ENCODE measurements around the gene PCSK5. TPM values are rescaled to one million over a fixed set of nuclear protein-coding genes. Genes with fewer than 3 reads are reported as not detected.

The PCSK5 gene
- total RNA-seq, 1 experiment from 2014 or later, result 6.9 TPM

DNA sequence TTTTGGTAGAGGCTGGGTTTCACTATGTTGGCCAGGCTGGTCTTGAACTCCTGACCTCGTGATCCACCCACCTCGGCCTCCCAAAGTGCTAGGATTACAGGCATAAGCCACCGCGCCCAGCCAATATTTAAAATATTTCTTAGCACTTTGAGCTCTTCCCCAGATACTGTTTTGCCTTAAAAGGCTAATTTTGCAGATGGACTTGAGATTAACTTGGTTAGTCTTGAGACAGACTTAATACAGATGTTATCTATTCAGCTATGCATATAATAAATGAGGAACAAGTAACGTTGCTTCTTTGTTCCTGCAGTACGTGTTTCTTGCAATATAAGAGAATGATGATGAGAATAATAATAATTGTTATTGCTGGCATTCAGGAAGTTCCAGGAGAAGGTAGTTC lies 56.3 kb downstream of the PCSK5 start (continued):
- TF ChIP-seq EZH2phosphoT487 (IDR thresholded peaks at IDR 0.05; ENCODE audit: borderline replicate concordance) (no peak), SP1 (IDR thresholded peaks at IDR 0.05; ENCODE audit: low read depth) (no peak)

DNA sequence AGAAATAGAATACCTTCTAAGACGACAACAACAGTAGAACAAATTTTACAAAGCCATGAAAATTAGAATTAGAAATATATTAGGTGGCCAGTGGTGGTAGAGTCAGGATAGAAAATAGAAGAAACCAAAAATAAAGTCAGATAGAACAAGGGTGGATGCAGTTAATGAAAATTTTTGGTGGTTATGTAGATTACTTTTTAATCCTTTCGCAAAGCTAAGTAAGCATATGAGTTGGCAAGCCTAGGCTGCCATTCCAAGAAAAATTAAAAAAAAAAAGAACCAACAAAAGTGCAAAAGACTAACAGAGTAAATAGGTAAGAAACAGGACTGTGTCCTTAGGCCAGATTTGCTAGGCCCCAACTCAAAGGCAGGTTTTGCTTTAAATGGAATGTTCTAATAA lies 56.8 kb downstream of the PCSK5 start:
- Histone ChIP-seq H3K79me2 (ENCODE audit: insufficient read depth, low read length) (no peaks in the 10 kb centered on the region), H3K4me2 (ENCODE audit: low read length) (no peak overlapping the region), H4K20me1 (ENCODE audit: insufficient read depth) (no peaks in the 10 kb centered on the region), H2AFZ (ENCODE audit: low read depth, low read length, poor library complexity, severe bottlenecking) (no peak overlapping the region), H3K27me3 (ENCODE audit: insufficient read depth, low read length) (no peaks in the 10 kb centered on the region), H3K27ac (ENCODE audit: low read depth, low read length) (no peak overlapping the region), H3K36me3 (ENCODE audit: control insufficient read depth in 1 of 2, insufficient read depth in 2 of 2, low read length in 2 of 2) (no peaks in the 10 kb centered on the region), H3K4me1 (ENCODE audit: control insufficient read depth in 1 of 2, insufficient read depth in 2 of 2, low read length in 2 of 2) (no peaks in the 10 kb centered on the region; a peak in 1 of 4 replicates), H3K9me3 (ENCODE audit: control insufficient read depth in 1 of 2, insufficient read depth in 1 of 2, low read depth in 1 of 2, low read length in 2 of 2) (no peaks in the 10 kb centered on the region), H3K4me3 (replicated peaks in 1 of 2; ENCODE audit: low read depth in 1 of 2, low read length in 2 of 2) (no peak overlapping the region), H3K9ac (ENCODE audit: low read length) (no peak overlapping the region), H3K9me2 (ENCODE audit: insufficient read depth) (no peaks in the 10 kb centered on the region)
- intact Hi-C loops (cut with micrococcal nuclease), result no loop called here
- CTCF ChIA-PET, result no interaction called here
- RAD21 ChIA-PET (ENCODE audit: low non-redundant PET in 1 of 2, low total read pairs in 2 of 2, uncharacterized antibody in 2 of 2, unreplicated experiment in 2 of 2), result no interaction called here
- POLR2A ChIA-PET, result no interaction called here
- no TSS peak for BruUV-seq (replicated peaks)
- ATAC-seq, result no peak
- no peak for DNase-seq (ENCODE audit: low read depth, low spot score)
- TF ChIP-seq, protein P1, sequence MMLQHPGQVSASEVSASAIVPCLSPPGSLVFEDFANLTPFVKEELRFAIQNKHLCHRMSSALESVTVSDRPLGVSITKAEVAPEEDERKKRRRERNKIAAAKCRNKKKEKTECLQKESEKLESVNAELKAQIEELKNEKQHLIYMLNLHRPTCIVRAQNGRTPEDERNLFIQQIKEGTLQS (IDR thresholded peaks at IDR 0.05), result no peak
- TF ChIP-seq RAD21 (IDR thresholded peaks at IDR 0.05; ENCODE audit: low read depth) (no peak), CBX3 (IDR thresholded peaks at IDR 0.05; ENCODE audit: low read depth) (no peak), POLR2AphosphoS5 (IDR thresholded peaks at IDR 0.05; ENCODE audit: low read depth, low read length) (no peak), YY1 (IDR thresholded peaks at IDR 0.05; ENCODE audit: extremely low read depth, insufficient replicate concordance, low read depth, low read length) (no peak), FOSL1 (IDR thresholded peaks at IDR 0.05; ENCODE audit: low read depth) (no peak), SIN3A (IDR thresholded peaks at IDR 0.05; ENCODE audit: low read depth) (no peak), EZH2 (IDR thresholded peaks at IDR 0.05) (no peak), SRF (IDR thresholded peaks at IDR 0.05; ENCODE audit: low read depth) (no peak), ZFX (IDR thresholded peaks at IDR 0.05) (no peak), CEBPB (IDR thresholded peaks at IDR 0.05; ENCODE audit: low read depth) (no peak), POLR2A (IDR thresholded peaks at IDR 0.05; ENCODE audit: borderline replicate concordance, extremely low read depth, insufficient read depth, insufficient read length) (no peak), TCF7L2 (IDR thresholded peaks at IDR 0.05; ENCODE audit: borderline replicate concordance, extremely low read depth, insufficient read depth, insufficient read length) (no peak), JUND (IDR thresholded peaks at IDR 0.05) (no peak)
- TF ChIP-seq, protein P2, sequence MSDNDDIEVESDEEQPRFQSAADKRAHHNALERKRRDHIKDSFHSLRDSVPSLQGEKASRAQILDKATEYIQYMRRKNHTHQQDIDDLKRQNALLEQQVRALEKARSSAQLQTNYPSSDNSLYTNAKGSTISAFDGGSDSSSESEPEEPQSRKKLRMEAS (IDR thresholded peaks at IDR 0.05), result no peak
- TF ChIP-seq, protein P3, sequence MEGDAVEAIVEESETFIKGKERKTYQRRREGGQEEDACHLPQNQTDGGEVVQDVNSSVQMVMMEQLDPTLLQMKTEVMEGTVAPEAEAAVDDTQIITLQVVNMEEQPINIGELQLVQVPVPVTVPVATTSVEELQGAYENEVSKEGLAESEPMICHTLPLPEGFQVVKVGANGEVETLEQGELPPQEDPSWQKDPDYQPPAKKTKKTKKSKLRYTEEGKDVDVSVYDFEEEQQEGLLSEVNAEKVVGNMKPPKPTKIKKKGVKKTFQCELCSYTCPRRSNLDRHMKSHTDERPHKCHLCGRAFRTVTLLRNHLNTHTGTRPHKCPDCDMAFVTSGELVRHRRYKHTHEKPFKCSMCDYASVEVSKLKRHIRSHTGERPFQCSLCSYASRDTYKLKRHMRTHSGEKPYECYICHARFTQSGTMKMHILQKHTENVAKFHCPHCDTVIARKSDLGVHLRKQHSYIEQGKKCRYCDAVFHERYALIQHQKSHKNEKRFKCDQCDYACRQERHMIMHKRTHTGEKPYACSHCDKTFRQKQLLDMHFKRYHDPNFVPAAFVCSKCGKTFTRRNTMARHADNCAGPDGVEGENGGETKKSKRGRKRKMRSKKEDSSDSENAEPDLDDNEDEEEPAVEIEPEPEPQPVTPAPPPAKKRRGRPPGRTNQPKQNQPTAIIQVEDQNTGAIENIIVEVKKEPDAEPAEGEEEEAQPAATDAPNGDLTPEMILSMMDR (IDR thresholded peaks at IDR 0.05 in 2 of 3, conservative IDR thresholded peaks at IDR 0.05 in 1 of 3; ENCODE audit: borderline replicate concordance in 1 of 3, insufficient read depth in 1 of 3, low read depth in 2 of 3, low read length in 2 of 3), result no peak
- TF ChIP-seq, protein P4, sequence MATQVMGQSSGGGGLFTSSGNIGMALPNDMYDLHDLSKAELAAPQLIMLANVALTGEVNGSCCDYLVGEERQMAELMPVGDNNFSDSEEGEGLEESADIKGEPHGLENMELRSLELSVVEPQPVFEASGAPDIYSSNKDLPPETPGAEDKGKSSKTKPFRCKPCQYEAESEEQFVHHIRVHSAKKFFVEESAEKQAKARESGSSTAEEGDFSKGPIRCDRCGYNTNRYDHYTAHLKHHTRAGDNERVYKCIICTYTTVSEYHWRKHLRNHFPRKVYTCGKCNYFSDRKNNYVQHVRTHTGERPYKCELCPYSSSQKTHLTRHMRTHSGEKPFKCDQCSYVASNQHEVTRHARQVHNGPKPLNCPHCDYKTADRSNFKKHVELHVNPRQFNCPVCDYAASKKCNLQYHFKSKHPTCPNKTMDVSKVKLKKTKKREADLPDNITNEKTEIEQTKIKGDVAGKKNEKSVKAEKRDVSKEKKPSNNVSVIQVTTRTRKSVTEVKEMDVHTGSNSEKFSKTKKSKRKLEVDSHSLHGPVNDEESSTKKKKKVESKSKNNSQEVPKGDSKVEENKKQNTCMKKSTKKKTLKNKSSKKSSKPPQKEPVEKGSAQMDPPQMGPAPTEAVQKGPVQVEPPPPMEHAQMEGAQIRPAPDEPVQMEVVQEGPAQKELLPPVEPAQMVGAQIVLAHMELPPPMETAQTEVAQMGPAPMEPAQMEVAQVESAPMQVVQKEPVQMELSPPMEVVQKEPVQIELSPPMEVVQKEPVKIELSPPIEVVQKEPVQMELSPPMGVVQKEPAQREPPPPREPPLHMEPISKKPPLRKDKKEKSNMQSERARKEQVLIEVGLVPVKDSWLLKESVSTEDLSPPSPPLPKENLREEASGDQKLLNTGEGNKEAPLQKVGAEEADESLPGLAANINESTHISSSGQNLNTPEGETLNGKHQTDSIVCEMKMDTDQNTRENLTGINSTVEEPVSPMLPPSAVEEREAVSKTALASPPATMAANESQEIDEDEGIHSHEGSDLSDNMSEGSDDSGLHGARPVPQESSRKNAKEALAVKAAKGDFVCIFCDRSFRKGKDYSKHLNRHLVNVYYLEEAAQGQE (IDR thresholded peaks at IDR 0.05; ENCODE audit: low read depth), result no peak
- TF ChIP-seq, protein P5, sequence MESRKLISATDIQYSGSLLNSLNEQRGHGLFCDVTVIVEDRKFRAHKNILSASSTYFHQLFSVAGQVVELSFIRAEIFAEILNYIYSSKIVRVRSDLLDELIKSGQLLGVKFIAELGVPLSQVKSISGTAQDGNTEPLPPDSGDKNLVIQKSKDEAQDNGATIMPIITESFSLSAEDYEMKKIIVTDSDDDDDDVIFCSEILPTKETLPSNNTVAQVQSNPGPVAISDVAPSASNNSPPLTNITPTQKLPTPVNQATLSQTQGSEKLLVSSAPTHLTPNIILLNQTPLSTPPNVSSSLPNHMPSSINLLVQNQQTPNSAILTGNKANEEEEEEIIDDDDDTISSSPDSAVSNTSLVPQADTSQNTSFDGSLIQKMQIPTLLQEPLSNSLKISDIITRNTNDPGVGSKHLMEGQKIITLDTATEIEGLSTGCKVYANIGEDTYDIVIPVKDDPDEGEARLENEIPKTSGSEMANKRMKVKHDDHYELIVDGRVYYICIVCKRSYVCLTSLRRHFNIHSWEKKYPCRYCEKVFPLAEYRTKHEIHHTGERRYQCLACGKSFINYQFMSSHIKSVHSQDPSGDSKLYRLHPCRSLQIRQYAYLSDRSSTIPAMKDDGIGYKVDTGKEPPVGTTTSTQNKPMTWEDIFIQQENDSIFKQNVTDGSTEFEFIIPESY (IDR thresholded peaks at IDR 0.05; ENCODE audit: extremely low read depth, insufficient replicate concordance, low read length), result no peak
